PC-3 (cell line): ENCODE data around the gene MS4A15. TPM values are rescaled to one million over a fixed set of nuclear protein-coding genes. Genes with fewer than 3 reads are reported as not detected.

ENCODE experiments used
- ATAC-seq: fragments of 200-7000 bp; cut with Tn5 transposase; 2 replicates; pipeline ENCODE4 v1.9.1; 2020; ENCODE audit warnings: mild to moderate bottlenecking, moderate library complexity
- BruUV-seq: library from RNA; stranded (reverse); fragments of 400-500 nt; replicated peaks from 2 replicates; lab custom pipeline; 2021; lab: Mats Ljungman, UMichigan
- CTCF ChIA-PET: fragments of 300-600 bp; sonication (Branson Sonifier 250); formaldehyde crosslinking; loops from one replicate; lab custom pipeline; 2022; ENCODE audit warnings: antibody characterized with exemption; lab: Charles Lee
- POLR2A ChIA-PET: fragments of 300-600 bp; sonication (Branson Sonifier 250); formaldehyde crosslinking; loops from one replicate; lab custom pipeline; 2022; ENCODE audit warnings: antibody characterized with exemption; ENCODE audit not compliant: unreplicated experiment; lab: Charles Lee
- DNase-seq: peaks from one replicate; pipeline ENCODE4 v3.0.0-alpha.2; 2015
- H2AFZ ChIP-seq: fragments of 300-600 bp; sonication (generic); 2 replicates; pipeline ENCODE4 v1.6.0; 2016; ENCODE audit warnings: antibody characterized with exemption, low read length
- H3F3A ChIP-seq: fragments of 300-600 bp; sonication (generic); one replicate; pipeline ENCODE4 v1.6.0; 2017; ENCODE audit warnings: antibody characterized with exemption, low read length, control low read depth, mild to moderate bottlenecking; ENCODE audit not compliant: unreplicated experiment
- H3K27ac ChIP-seq: fragments of 300-600 bp; sonication (generic); 2 replicates; pipeline ENCODE4 v1.5.1; 2016; ENCODE audit warnings: mild to moderate bottlenecking, low read length
- H3K27me3 ChIP-seq: fragments of 300-600 bp; sonication (generic); 2 replicates; pipeline ENCODE4 v1.6.1; 2016; ENCODE audit warnings: low read length, mixed read lengths
- H3K36me3 ChIP-seq: fragments of 300-600 bp; sonication (generic); 2 replicates; pipeline ENCODE4 v1.6.1; 2016; ENCODE audit warnings: low read depth, mixed run types, low read length, mixed read lengths
- H3K4me1 ChIP-seq: fragments of 300-600 bp; sonication (generic); 2 replicates; pipeline ENCODE4 v1.5.1; 2016; ENCODE audit warnings: low read length; ENCODE audit not compliant: insufficient read depth
- H3K4me2 ChIP-seq: fragments of 300-600 bp; sonication (generic); 2 replicates; pipeline ENCODE4 v1.6.0; 2016; ENCODE audit warnings: low read length
- H3K4me3 ChIP-seq: fragments of 300-600 bp; sonication (generic); 2 replicates; pipeline ENCODE4 v1.5.1; 2016; ENCODE audit warnings: mild to moderate bottlenecking, low read length, mixed read lengths
- H3K79me2 ChIP-seq: fragments of 300-600 bp; sonication (generic); 2 replicates; pipeline ENCODE4 v1.6.1; 2017; ENCODE audit warnings: low read length, mixed read lengths
- H3K9ac ChIP-seq: fragments of 300-600 bp; sonication (generic); 2 replicates; pipeline ENCODE4 v1.6.0; 2016; ENCODE audit warnings: mild to moderate bottlenecking, low read length
- H3K9me2 ChIP-seq: fragments of 300-600 bp; sonication (generic); replicated peaks from 2 replicates; pipeline ENCODE4 v1.6.1; 2016; ENCODE audit warnings: mixed run types, low read length, mixed read lengths
- H3K9me3 ChIP-seq: fragments of 300-600 bp; sonication (generic); 2 replicates; pipeline ENCODE4 v1.6.1; 2016; ENCODE audit warnings: low read length, mixed read lengths
- H4K20me1 ChIP-seq: fragments of 300-600 bp; sonication (generic); 2 replicates; pipeline ENCODE4 v1.6.1; 2016; ENCODE audit warnings: low read length, mixed read lengths
- EZH2 ChIP-seq: fragments of 300-600 bp; sonication (generic); IDR thresholded peaks from one replicate; pipeline ENCODE4 v1.6.1; 2017; ENCODE audit warnings: antibody characterized with exemption, mild to moderate bottlenecking, low read length; ENCODE audit not compliant: unreplicated experiment
- EZH2phosphoT487 ChIP-seq: fragments of 300-600 bp; sonication (generic); IDR thresholded peaks from 2 replicates; pipeline ENCODE4 v1.6.1; 2018; ENCODE audit warnings: mild to moderate bottlenecking, antibody characterized with exemption, low read length, borderline replicate concordance
- intact Hi-C: fragments of 100-400 bp; cut with micrococcal nuclease; formaldehyde crosslinking; loops from 2 replicates; pipeline ENCODE4 v1.9.0; 2023
- total RNA-seq: library from RNA; depleted of rRNA; stranded (reverse); fragments of >200 nt; gene quantifications from 2 replicates; pipeline ENCODE4 v1.2.3, GENCODE V29; 2014
- TF ChIP-seq, protein P1 (sequence below): fragments of 300-600 bp; sonication (generic); conservative IDR thresholded peaks from 2 replicates; pipeline ENCODE4 v1.5.1; 2017; ENCODE audit warnings: antibody characterized with exemption, low read depth, mild to moderate bottlenecking, low read length

MS4A15 gene
- total RNA-seq, 1 experiment from 2014 or later, result not detected

DNA sequence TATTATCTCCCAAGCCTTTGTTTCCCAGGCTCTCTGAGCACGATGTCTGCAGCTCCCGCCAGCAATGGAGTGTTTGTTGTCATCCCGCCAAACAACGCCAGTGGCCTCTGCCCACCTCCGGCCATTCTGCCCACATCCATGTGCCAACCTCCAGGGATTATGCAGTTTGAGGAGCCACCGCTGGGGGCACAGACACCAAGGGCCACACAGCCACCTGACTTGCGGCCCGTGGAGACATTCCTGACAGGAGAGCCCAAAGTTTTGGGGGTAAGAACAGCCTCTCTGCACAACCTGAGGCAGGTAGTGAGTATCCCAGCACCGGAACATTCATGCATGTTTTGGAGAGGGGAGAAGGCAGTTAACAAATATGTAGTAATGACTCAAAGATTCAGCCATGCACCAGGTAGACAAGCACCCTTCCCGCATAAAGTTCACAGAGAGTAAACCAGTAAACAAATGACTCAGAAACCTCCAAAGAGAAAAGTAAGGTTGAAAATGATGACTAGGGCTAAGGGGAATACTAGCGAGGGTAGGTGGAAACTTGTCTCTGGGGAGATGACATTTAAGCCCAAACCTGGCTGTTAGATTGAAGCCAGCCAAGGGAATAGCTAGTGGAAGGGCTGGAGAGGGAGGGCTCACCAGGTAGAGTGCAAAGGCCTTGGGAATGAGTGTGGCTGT, 7.2 kb downstream of the MS4A15 start:
- no peak overlapping the region for H3K9ac ChIP-seq
- no peak overlapping the region for H3K27ac ChIP-seq
- peak; percentile 60 for DNase-seq
- no peaks in the 10 kb centered on the region for H3K79me2 ChIP-seq
- peaks cover 37% of the 10 kb centered on the region for H3K27me3 ChIP-seq
- no peaks in the 10 kb centered on the region for H3K9me2 ChIP-seq
- no peaks in the 10 kb centered on the region for H3K9me3 ChIP-seq
- intact Hi-C loops, result loop anchor here (5.0 kb wide), 1 partner anchor 497 kb away; no protein-coding TSS in a partner anchor
- no peak overlapping the region for H3K4me3 ChIP-seq
- CTCF ChIA-PET, result interaction anchor here (1.3 kb wide), 1 partner anchor 12 kb away, joined by 7 read pairs; no protein-coding TSS in a partner anchor
- no peak overlapping the region for H2AFZ ChIP-seq
- peaks cover 10% of the 10 kb centered on the region for H3K4me1 ChIP-seq
- H3F3A ChIP-seq, result no peaks in the 10 kb centered on the region
- POLR2A ChIA-PET, result no interaction called here
- peak overlapping the region; percentile 42; the same call in 1 of the 2 replicates for H3K4me2 ChIP-seq
- BruUV-seq, result no TSS peak
- no peaks in the 10 kb centered on the region for H4K20me1 ChIP-seq
- H3K36me3 ChIP-seq, result no peaks in the 10 kb centered on the region
- peak; percentile 68 for ATAC-seq
- TF ChIP-seq EZH2phosphoT487 (no peak), EZH2 (no peak)
- TF ChIP-seq, protein P1, sequence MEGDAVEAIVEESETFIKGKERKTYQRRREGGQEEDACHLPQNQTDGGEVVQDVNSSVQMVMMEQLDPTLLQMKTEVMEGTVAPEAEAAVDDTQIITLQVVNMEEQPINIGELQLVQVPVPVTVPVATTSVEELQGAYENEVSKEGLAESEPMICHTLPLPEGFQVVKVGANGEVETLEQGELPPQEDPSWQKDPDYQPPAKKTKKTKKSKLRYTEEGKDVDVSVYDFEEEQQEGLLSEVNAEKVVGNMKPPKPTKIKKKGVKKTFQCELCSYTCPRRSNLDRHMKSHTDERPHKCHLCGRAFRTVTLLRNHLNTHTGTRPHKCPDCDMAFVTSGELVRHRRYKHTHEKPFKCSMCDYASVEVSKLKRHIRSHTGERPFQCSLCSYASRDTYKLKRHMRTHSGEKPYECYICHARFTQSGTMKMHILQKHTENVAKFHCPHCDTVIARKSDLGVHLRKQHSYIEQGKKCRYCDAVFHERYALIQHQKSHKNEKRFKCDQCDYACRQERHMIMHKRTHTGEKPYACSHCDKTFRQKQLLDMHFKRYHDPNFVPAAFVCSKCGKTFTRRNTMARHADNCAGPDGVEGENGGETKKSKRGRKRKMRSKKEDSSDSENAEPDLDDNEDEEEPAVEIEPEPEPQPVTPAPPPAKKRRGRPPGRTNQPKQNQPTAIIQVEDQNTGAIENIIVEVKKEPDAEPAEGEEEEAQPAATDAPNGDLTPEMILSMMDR, result no peak

GRCh38 chr11:60764879-60765278, 8.2 kb downstream of the MS4A15 start:
- Histone ChIP-seq H3K36me3 (no peaks in the 10 kb centered on the region), H3K27me3 (peaks cover 28% of the 10 kb centered on the region), H3K4me1 (peaks cover 10% of the 10 kb centered on the region), H4K20me1 (no peaks in the 10 kb centered on the region), H3K27ac (no peak overlapping the region), H3K9me3 (no peaks in the 10 kb centered on the region), H3K4me3 (no peak overlapping the region), H3K4me2 (no peak overlapping the region), H3K9ac (no peak overlapping the region), H2AFZ (no peak overlapping the region), H3F3A (no peaks in the 10 kb centered on the region), H3K9me2 (no peaks in the 10 kb centered on the region), H3K79me2 (no peaks in the 10 kb centered on the region)
- ATAC-seq (no peak), DNase-seq (no peak)
- CTCF ChIA-PET, result no interaction called here
- TF ChIP-seq EZH2 (no peak), EZH2phosphoT487 (no peak)
- TF ChIP-seq, protein P1, result no peak
- intact Hi-C loops, result loop anchor here (5.0 kb wide), 1 partner anchor 498 kb away; no protein-coding TSS in a partner anchor
- BruUV-seq, result no TSS peak
- POLR2A ChIA-PET, result interaction anchor here (0.6 to 0.7 kb wide), 2 partner anchors 24 to 144 kb away, joined by 3 to 4 read pairs; no protein-coding TSS in a partner anchor

DNA sequence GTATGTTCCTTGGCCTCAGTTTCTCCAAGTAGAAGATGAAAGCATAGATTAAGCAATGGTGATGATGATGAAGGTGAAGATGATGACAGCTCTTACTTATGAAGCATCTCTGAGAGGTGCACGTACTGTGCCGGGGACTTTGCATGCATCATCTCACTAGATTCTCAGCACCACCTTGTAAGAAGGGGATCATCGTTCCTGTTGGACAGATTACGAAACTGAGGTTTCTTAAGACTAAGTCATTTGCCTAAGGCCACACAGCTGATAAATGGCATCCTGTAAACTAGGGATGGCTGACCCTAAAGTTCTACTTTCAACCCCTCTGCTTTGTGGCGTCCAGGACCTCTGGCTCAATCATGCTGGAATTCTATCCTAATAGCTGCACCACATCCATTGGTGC, 8.7 kb downstream of the MS4A15 start:
- Histone ChIP-seq H3K4me2 (no peak overlapping the region), H3K9me3 (no peaks in the 10 kb centered on the region), H3K27me3 (peaks cover 23% of the 10 kb centered on the region), H3K9me2 (no peaks in the 10 kb centered on the region), H3K4me1 (peaks cover 10% of the 10 kb centered on the region), H2AFZ (no peak overlapping the region), H3F3A (no peaks in the 10 kb centered on the region), H3K79me2 (no peaks in the 10 kb centered on the region), H3K27ac (no peak overlapping the region), H3K4me3 (no peak overlapping the region), H3K36me3 (no peaks in the 10 kb centered on the region), H3K9ac (no peak overlapping the region), H4K20me1 (no peaks in the 10 kb centered on the region)
- POLR2A ChIA-PET, result interaction anchor here (0.7 kb wide), 1 partner anchor 144 kb away, joined by 4 read pairs; no protein-coding TSS in a partner anchor
- CTCF ChIA-PET, result no interaction called here
- ATAC-seq (no peak), DNase-seq (no peak)
- intact Hi-C loops, result no loop called here
- no peak for TF ChIP-seq EZH2
- TF ChIP-seq, protein P1, result no peak
- TF ChIP-seq EZH2phosphoT487, result no peak
- BruUV-seq, result no TSS peak
